Activated T-cell treated with anti-CD3 and anti-CD28 coated beads for 48 hours (primary cell): ENCODE measurements around the gene PDE4B.

Experiments
- DNase-seq: peaks from one replicate; pipeline ENCODE4 v3.0.0-alpha.2; 2020; ENCODE audit warnings: low read depth

PDE4B gene

GRCh38 chr1:66265268-66265667 lies 472.6 kb downstream of the PDE4B start:
- no peak for DNase-seq

DNA sequence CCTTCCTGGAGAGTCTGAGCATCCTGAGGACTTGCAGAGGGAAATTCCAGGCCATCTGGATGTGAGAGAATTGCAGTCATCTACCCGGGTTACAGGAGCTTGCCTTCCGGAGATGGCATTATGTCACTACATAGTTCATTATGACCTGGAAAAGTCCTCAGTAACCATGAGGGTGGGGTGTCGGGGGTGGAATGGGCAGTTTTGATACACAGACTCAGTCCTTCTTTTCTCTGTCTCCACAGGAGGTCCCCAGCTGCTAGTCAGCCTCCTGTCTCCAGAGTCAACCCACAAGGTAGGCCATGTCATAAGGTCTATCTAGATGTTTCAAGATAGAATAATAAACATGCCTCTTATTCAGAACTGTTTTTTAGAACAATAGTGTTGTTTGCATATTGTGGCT lies 473.1 kb downstream of the PDE4B start:
- no peak for DNase-seq

DNA sequence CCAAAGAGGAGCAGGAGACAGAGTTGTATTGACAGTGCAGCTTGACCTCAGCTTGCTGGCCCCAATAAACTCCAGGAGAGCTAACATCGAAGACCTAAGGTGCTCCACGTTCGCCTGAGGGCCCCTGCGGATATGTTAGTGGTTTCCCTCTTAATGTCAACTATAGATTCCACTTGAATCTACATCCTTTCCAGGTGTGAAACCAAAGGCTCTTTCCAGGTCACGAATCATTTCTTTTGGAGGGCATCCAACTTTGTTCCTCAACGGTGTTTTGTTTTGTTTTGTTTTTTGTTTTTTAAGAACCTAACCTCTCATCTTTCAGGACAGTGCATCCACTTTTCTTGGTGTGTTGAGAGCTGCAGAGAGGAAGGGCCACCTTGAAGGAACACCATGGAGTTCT lies 473.7 kb downstream of the PDE4B start:
- DNase-seq = no peak

GRCh38 chr1:66266756-66267155 lies 474.1 kb downstream of the PDE4B start:
- no peak for DNase-seq

DNA sequence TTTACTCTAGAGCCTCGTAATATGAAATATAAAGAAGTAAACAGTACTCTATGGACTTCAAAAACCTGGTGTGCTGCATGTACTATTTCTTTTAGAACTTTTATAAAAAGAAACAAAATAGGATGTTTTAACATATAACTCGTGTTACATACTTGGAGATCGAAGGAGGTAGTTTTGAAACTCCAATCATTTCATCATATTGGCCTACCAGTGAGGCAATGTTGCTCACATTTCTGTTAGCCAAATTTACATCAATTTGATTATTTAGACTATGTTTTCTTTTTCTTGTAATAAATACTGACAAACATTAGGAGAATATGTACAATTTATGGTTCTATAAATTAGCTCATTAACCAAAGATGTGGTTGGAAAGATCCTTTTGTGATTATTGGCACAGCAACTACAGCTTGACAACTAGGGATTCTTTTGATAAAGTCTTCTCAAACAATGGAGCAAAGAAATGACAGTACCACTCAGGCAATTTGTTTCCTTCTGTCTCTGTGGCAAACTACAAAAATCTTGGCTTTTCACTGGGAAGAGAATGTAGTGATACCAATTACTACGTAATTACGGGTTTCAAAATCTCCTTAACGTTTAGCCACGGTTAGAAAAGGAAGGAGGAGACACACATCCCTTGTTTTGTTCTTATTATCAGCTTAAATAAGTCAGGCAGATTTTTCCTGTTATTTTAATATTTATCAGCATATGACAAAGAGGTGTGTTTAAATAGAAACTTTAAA lies 474.7 kb downstream of the PDE4B start:
- DNase-seq = no peak

DNA sequence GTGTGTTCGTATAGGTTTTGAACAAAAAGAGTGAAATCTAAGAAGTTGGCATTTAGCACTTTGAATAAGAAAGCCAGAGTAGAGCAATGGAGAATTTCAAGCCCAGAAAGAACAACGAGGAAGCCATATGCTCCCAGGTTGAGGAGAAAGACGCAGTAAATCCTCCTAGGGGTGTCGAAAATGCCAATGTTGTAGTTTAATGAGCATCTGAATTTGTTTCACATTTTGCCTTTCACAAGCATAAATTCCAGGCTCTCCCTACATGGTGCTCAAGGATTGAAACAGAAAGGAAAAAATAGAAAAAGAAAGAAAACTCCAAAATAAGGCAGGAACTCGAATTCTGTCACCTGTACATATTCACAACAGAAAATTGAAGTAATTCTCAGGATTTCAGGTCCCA lies 476.5 kb downstream of the PDE4B start:
- DNase-seq = no peak

- no peak for DNase-seq
These were observed 477.6 kb downstream of the PDE4B start for GRCh38 chr1:66270119-66270812.

DNA sequence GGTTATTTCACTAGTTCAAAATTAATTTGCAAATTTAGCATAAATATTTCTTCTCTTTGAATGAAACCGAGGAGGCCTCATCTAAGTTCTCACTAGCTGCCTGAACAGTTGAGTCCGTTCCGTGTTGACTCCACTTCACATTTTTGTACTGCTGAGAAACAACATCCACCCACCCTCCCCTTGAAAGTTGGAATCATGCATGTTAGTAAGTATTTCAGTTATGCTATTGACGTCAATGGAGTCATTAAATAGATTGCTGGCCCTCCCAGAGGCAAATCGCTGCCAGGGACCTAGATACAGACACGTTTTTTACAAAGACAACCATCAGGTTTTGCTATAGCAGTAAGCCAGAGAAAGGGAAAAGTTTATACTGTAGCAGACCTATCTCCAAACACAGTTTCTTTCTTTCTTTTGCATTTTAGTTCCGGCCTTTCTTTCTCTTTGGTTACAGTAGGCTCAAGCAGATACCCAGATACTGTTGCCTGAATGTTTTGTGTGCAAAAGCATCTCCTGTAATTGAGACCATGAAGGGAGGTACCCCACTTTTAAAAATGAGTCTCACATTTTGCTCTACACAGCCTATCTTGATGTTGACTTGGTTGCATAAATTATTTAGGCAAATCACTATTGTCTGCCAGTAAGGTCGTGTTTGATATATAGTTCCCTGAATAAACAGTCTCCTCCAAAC lies 478.7 kb downstream of the PDE4B start:
- no peak for DNase-seq

- no peak for DNase-seq
These were observed 479.2 kb downstream of the PDE4B start for GRCh38 chr1:66271904-66272254.

GRCh38 chr1:66273656-66274055 lies 481.0 kb downstream of the PDE4B start:
- DNase-seq = no peak

DNA sequence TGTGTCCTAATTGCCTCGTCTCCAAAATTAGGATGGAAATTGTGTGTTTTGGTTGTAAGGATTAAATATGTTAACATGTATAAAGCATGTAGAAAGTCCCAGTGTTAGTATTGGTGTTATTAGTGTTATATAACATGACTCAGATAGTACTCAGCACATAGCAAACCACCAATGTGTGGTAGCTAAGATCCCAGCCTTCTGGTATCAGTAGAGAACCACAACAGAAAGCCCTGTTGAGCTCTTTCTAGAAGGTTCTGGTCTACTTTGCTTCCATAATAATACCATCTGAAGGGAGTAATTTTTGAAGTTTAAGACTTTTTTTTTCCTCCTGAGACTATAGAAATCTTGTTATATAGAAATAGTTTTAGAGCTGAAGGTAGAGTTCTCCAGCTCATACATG lies 481.9 kb downstream of the PDE4B start:
- DNase-seq = no peak

DNA sequence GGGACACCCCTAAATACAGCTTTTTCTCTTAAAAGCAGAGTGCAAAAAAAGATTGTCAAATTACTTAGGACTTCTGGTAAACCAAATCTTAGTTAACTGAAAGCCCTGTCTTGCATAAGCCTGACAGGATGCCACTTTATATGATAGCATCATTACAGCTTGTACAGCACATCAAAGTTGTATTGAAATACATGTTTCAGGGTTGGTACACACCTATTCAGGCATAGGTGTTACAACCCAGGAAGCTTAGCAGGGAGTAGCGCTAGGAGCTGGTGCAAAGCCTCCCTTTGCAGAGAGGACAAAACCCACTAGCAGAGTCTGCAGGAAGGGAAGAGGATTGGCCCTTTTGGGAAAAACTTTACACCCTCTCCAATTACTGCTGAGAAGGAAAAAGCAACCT lies 482.4 kb downstream of the PDE4B start:
- no peak for DNase-seq

DNA sequence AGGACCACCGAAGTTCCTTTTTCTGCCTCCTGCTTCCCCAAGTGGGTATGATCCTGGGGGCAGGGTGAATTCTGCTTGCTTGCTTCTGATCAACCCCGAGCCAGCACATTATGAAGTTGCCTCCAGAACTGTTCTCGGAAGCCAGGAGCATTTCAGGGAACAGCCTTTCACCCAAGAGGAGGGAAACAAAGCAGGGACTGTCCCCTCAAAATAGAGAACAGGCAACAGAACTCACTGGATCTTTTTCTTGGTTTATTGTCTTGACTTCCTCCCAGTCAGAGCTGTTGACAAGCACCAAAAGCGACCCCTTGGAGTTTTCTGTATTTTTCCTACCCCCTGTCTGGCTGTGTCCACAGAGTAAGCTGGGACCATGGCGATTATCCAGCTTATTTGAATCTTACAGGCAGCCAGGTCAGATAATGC lies 482.9 kb downstream of the PDE4B start:
- DNase-seq = no peak

DNA sequence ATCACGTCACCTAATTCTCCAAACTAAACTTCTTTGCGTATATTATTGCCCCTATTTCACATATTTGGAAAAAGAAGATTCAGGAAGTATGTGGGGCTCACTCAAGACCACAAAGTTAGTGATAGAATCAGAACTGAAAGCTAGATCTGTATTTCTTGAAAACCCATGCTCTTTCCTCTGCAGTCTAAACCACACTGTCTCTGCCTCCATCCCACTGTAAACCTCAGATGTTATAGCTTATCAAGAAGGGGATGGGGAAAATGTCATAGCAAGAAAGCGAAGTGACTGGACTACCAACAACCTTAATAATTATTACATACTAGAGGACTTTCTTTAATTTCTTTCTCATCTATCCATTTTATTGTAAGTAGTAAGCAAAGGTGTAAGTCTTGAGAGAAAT lies 483.5 kb downstream of the PDE4B start:
- no peak for DNase-seq

GRCh38 chr1:66278260-66279021 lies 485.7 kb downstream of the PDE4B start:
- DNase-seq = no peak

GRCh38 chr1:66281808-66282207 lies 489.1 kb downstream of the PDE4B start:
- no peak for DNase-seq

GRCh38 chr1:66282343-66282852 lies 489.7 kb downstream of the PDE4B start:
- peak; percentile 50 for DNase-seq

DNA sequence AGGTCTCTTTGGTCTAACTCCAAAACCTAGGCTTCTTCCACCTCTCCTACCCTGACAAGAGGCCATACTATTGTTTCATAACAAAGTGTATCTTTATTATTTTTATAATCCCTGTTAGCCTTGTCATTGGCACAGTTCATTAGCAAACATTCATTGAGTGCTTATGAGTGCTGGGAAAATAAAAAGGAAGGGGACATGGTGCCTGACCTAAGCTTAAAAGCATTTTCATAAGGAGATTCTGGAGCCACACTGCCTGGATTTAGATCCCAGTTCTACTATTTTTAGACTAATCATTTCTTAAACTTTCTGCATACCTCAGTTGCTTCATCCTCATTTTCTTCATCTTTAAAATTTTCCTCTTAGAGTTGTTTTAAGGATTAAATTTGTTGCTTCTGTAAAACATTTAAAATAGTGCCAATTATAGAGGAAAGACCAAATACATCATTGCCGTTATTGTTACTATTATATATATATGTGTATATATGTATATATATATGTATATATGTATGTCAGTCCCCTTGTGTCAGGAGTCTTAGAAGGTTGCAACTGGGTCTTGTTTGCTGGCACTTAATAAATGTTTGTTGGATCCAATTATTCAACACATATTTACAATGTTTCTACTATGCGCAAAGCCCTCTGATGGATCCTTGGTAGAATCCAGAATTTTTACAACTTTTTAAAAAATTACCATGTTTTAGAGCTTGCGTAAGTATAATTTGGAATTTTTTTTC lies 490.4 kb downstream of the PDE4B start:
- DNase-seq = no peak

- no peak for DNase-seq
These were observed 490.9 kb downstream of the PDE4B start for GRCh38 chr1:66283622-66284041.

DNA sequence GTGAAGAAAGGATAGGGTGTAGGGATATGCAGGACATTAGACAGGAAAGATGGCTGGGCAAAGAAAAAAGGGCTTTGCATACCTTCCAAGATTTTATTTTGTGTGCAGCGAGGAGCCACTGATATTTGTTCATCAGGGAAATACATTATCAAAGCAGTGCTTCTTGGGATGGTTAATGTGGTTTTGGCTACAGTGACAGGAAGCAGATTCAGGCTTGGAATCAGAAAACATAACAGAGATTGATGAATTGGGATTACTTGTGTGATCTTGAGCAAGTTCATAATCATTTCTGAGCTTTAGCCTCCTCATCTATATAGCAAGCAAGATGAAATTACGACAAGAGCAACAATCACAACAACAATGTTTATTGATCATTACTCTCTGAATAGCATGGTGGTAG lies 492.1 kb downstream of the PDE4B start:
- DNase-seq = no peak

DNA sequence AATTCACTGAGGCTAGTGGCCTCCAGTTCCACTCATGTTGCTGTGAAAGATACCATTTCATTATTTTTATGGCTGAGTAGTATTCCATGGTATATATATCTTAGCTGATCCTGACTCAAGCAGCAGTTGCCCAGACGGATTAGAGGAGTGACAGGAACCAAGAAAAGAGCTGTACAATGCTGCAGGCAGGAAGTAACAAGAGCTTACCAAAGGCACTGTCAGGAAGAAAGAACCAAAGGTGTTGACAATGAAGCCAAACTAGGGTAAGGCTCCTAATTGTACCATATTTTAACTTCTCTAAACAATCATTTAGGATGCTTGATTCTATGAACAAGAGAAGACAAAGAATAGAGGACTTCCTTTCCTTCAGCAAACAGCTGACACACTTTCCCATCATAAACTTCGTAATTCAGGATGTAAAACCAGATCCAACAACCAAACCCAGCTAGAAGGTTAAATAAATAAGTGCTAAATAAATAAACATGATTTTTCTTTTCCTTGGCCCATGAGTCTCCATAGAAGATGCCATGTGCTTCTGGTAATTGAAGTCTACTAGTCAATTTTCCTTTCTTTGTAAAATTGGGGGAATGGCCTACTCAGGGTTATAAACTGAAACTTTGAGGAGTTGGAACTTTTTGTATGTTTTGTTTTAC lies 493.0 kb downstream of the PDE4B start:
- DNase-seq = no peak
